HCT116 (cell line): ENCODE results near the gene NHERF2. TPM values are rescaled to one million over a fixed set of nuclear protein-coding genes. Genes with fewer than 3 reads are reported as not detected.
A peak's percentile ranks its signal among the peaks of the same experiment; 100 is the strongest.

ENCODE experiments used
- ATAC-seq: fragments of 200-7000 bp; cut with Tn5 transposase; 2 replicates; pipeline ENCODE4 v1.9.1; 2020; ENCODE audit warnings: mild to moderate bottlenecking, moderate library complexity
- BruUV-seq: library from RNA; stranded (reverse); fragments of 400-500 nt; replicated peaks from 2 replicates; lab custom pipeline; 2021; lab: Mats Ljungman, UMichigan
- CTCF ChIA-PET: fragments of 300-600 bp; sonication (Branson Sonifier 250); formaldehyde crosslinking; loops from one replicate; lab custom pipeline; 2021; ENCODE audit warnings: antibody characterized with exemption; lab: Charles Lee
- POLR2A ChIA-PET: fragments of 300-600, 350-600 bp; sonication (Branson Sonifier 250); formaldehyde crosslinking; loops from one replicate; lab custom pipeline; 2021; ENCODE audit warnings: antibody characterized with exemption; lab: Charles Lee
- RAD21 ChIA-PET, 2 experiments: fragments of 300-600 bp; sonication (Branson Sonifier 250); formaldehyde crosslinking; loops; one replicate each; lab custom pipeline; 2023; ENCODE audit warnings: low total read pairs in 2 of 2; ENCODE audit not compliant: uncharacterized antibody in 2 of 2, unreplicated experiment in 2 of 2, low non-redundant PET in 1 of 2; lab: Charles Lee
- DNase-seq: peaks from one replicate; pipeline ENCODE4 v3.0.0-alpha.2; 2010; ENCODE audit warnings: low read depth, low spot score
- H2AFZ ChIP-seq: fragments of 200-600 bp; shearing (Covaris generic), sonication (generic); 2 replicates; pipeline ENCODE4 v1.6.1; 2017; ENCODE audit warnings: low read depth, mixed run types, mixed read lengths, antibody characterized with exemption, low read length; ENCODE audit not compliant: poor library complexity, severe bottlenecking
- H3K27ac ChIP-seq: 2 replicates; pipeline ENCODE4 v1.5.1; 2012; ENCODE audit warnings: low read depth, low read length
- H3K27me3 ChIP-seq: fragments of 200-600 bp; sonication (generic); 2 replicates; pipeline ENCODE4 v1.6.1; 2016; ENCODE audit warnings: mixed run types, low read length, mixed read lengths; ENCODE audit not compliant: insufficient read depth
- H3K36me3 ChIP-seq, 2 experiments: fragments of 200-500 bp in 1 of 2; fragments of 200-600 bp in 1 of 2; sonication (Bioruptor generic) in 1 of 2; sonication (generic) in 1 of 2; 2 replicates each; pipeline versions ENCODE4 v1.5.1 to v1.6.1; 2014 to 2016; ENCODE audit warnings: low read length in 2 of 2, inconsistent platforms in 1 of 2, mixed read lengths in 1 of 2, mixed run types in 1 of 2; ENCODE audit not compliant: insufficient read depth in 2 of 2, control insufficient read depth in 1 of 2
- H3K4me1 ChIP-seq, 2 experiments: fragments of 200-600 bp in 1 of 2; sonication (generic) in 1 of 2; 2 replicates each; pipeline versions ENCODE4 v1.5.1 to v1.6.1; 2012 to 2017; ENCODE audit warnings: low read length in 2 of 2, inconsistent platforms in 1 of 2, mild to moderate bottlenecking in 1 of 2, mixed read lengths in 1 of 2, mixed run types in 1 of 2, moderate library complexity in 1 of 2; ENCODE audit not compliant: insufficient read depth in 2 of 2, control insufficient read depth in 1 of 2
- H3K4me2 ChIP-seq: fragments of 200-600 bp; sonication (generic); 2 replicates; pipeline ENCODE4 v1.6.1; 2017; ENCODE audit warnings: mixed run types, low read length, mixed read lengths
- H3K4me3 ChIP-seq, 2 experiments: fragments of 200-600 bp in 1 of 2; sonication (generic) in 1 of 2; replicated peaks in 1 of 2; 2 replicates each; pipeline ENCODE4 v1.5.1; 2011 to 2016; ENCODE audit warnings: low read length in 2 of 2, control low read depth in 1 of 2, low read depth in 1 of 2, mild to moderate bottlenecking in 1 of 2, mixed read lengths in 1 of 2, mixed run types in 1 of 2
- H3K79me2 ChIP-seq: fragments of 200-600 bp; sonication (generic); 2 replicates; pipeline ENCODE4 v1.6.1; 2017; ENCODE audit warnings: mild to moderate bottlenecking, mixed run types, low read length, moderate library complexity, mixed read lengths; ENCODE audit not compliant: insufficient read depth
- H3K9ac ChIP-seq: fragments of 200-600 bp; sonication (generic); 2 replicates; pipeline ENCODE4 v1.6.1; 2016; ENCODE audit warnings: low read length, mixed read lengths
- H3K9me2 ChIP-seq: fragments of 200-600 bp; sonication (generic), shearing (Covaris generic); 2 replicates; pipeline ENCODE4 v1.6.1; 2017; ENCODE audit warnings: mixed run types, mild to moderate bottlenecking, moderate library complexity; ENCODE audit not compliant: insufficient read depth
- H3K9me3 ChIP-seq, 2 experiments: fragments of 200-500 bp in 1 of 2; fragments of 200-600 bp in 1 of 2; sonication (Bioruptor generic) in 1 of 2; sonication (generic) in 1 of 2; 2 replicates each; pipeline ENCODE4 v1.6.1; 2014 to 2017; ENCODE audit warnings: low read length in 2 of 2, mixed read lengths in 2 of 2, inconsistent platforms in 1 of 2, low read depth in 1 of 2, mild to moderate bottlenecking in 1 of 2, mixed run types in 1 of 2, moderate library complexity in 1 of 2; ENCODE audit not compliant: control insufficient read depth in 1 of 2, insufficient read depth in 1 of 2
- H4K20me1 ChIP-seq: fragments of 200-600 bp; sonication (generic), shearing (Covaris generic); 2 replicates; pipeline ENCODE4 v1.6.1; 2017; ENCODE audit warnings: mixed run types, mild to moderate bottlenecking, moderate library complexity; ENCODE audit not compliant: insufficient read depth
- ATF3 ChIP-seq: IDR thresholded peaks from 2 replicates; pipeline ENCODE4 v1.6.1; 2012
- CEBPB ChIP-seq: IDR thresholded peaks from 2 replicates; pipeline ENCODE4 v1.6.1; 2012; ENCODE audit warnings: low read depth
- CTCF ChIP-seq, 3 experiments: fragments of 200-600 bp in 1 of 3; sonication (generic) in 1 of 3; IDR thresholded peaks in 2 of 3; conservative IDR thresholded peaks in 1 of 3; 2 replicates each; pipeline ENCODE4 v1.5.1; 2012 to 2017; ENCODE audit warnings: low read depth in 2 of 3, low read length in 2 of 3, antibody characterized with exemption in 1 of 3, borderline replicate concordance in 1 of 3, control low read depth in 1 of 3, mild to moderate bottlenecking in 1 of 3, mixed read lengths in 1 of 3, mixed run types in 1 of 3, moderate library complexity in 1 of 3; ENCODE audit not compliant: insufficient read depth in 1 of 3
- EGR1 ChIP-seq: IDR thresholded peaks from 2 replicates; pipeline ENCODE4 v1.6.1; 2012; ENCODE audit warnings: low read depth
- EZH2 ChIP-seq: fragments of 200-600 bp; sonication (generic); IDR thresholded peaks from 2 replicates; pipeline ENCODE4 v1.6.1; 2017; ENCODE audit warnings: antibody characterized with exemption, mixed run types
- EZH2phosphoT487 ChIP-seq: fragments of 200-600 bp; IDR thresholded peaks from 2 replicates; pipeline ENCODE4 v1.6.1; 2018; ENCODE audit warnings: antibody characterized with exemption, borderline replicate concordance
- FOSL1 ChIP-seq: IDR thresholded peaks from 2 replicates; pipeline ENCODE4 v1.6.1; 2012; ENCODE audit warnings: low read depth
- JUND ChIP-seq: IDR thresholded peaks from 2 replicates; pipeline ENCODE4 v1.6.1; 2012
- POLR2A ChIP-seq: IDR thresholded peaks from 2 replicates; pipeline ENCODE4 v1.7.0; 2011; ENCODE audit warnings: borderline replicate concordance; ENCODE audit not compliant: insufficient read depth, insufficient read length; ENCODE audit errors: extremely low read depth
- POLR2AphosphoS5 ChIP-seq: IDR thresholded peaks from 2 replicates; pipeline ENCODE4 v1.6.1; 2011; ENCODE audit warnings: mild to moderate bottlenecking, low read depth, low read length, moderate library complexity
- RAD21 ChIP-seq: IDR thresholded peaks from 2 replicates; pipeline ENCODE4 v1.6.1; 2012; ENCODE audit warnings: low read depth, mild to moderate bottlenecking
- SP1 ChIP-seq: IDR thresholded peaks from 2 replicates; pipeline ENCODE4 v1.6.1; 2012; ENCODE audit warnings: low read depth
- SRF ChIP-seq: IDR thresholded peaks from 2 replicates; pipeline ENCODE4 v1.6.1; 2012; ENCODE audit warnings: low read depth
- YY1 ChIP-seq: IDR thresholded peaks from 2 replicates; pipeline ENCODE4 v1.6.1; 2011; ENCODE audit warnings: low read length, low read depth, moderate library complexity, mild to moderate bottlenecking; ENCODE audit not compliant: insufficient replicate concordance; ENCODE audit errors: extremely low read depth
- ZNF274 ChIP-seq: fragments of 200-500 bp; sonication (Bioruptor generic); IDR thresholded peaks from 2 replicates; pipeline ENCODE4 v1.6.1; 2014; ENCODE audit warnings: mild to moderate bottlenecking, low read depth, low read length, inconsistent platforms
- intact Hi-C: fragments of 100-400 bp; cut with micrococcal nuclease; formaldehyde crosslinking; loops from 2 replicates; pipeline ENCODE4 v1.10.0; 2022
- total RNA-seq: library from RNA; stranded (reverse); gene quantifications from one replicate; pipeline ENCODE4 v1.2.1, GENCODE V29; 2021; ENCODE audit not compliant: unreplicated experiment

Gene NHERF2
- total RNA-seq, 1 experiment from 2014 or later, result 58.4 TPM

- POLR2A ChIA-PET, result interaction anchor here (1.5 to 12.5 kb wide), 4 partner anchors 9 to 177 kb away, joined by 5 to 104 read pairs (median 10); partner anchors contain the start of genes NDUFB10, RNF151, RPS2 and TRAF7
- peaks cover 0 to 41% of the 10 kb centered on the region in 2 experiments; a peak in 2 of 4 replicates for H3K36me3 ChIP-seq
- DNase-seq, result no peak
- H4K20me1 ChIP-seq, result no peaks in the 10 kb centered on the region
- H3K27me3 ChIP-seq, result no peaks in the 10 kb centered on the region
- H3K4me1 ChIP-seq, result peaks cover 40 to 64% of the 10 kb centered on the region in 2 experiments
- H3K9me3 ChIP-seq, result no peaks in the 10 kb centered on the region
- peak overlapping the region; percentile 60 to 65 for H3K4me3 ChIP-seq
- RAD21 ChIA-PET, result no interaction called here
- intact Hi-C loops, result no loop called here
- CTCF ChIA-PET, result interaction anchor here (1.0 to 1.7 kb wide), 3 partner anchors 14 to 162 kb away, joined by 3 to 8 read pairs (median 5); partner anchors contain the start of gene RPS2
- H2AFZ ChIP-seq, result no peak overlapping the region
- TSS peak; percentile 46 for BruUV-seq
- peak overlapping the region; percentile 84 for H3K9ac ChIP-seq
- no peaks in the 10 kb centered on the region for H3K9me2 ChIP-seq
- peak overlapping the region; percentile 97 for H3K4me2 ChIP-seq
- no peak for TF ChIP-seq EZH2phosphoT487
- TF ChIP-seq SP1, result no peak
- no peak for TF ChIP-seq EGR1
- no peak for TF ChIP-seq POLR2A
- no peak for TF ChIP-seq EZH2
- no peak for TF ChIP-seq CEBPB
- TF ChIP-seq ATF3, result no peak
- H3K27ac ChIP-seq, result peak overlapping the region; percentile 88
- no peak for ATAC-seq
- H3K79me2 ChIP-seq, result peaks cover 15% of the 10 kb centered on the region
These were observed 48.1 kb upstream of the NHERF2 start for GRCh38 chr16:1978476-1979120.

- H4K20me1 ChIP-seq, result no peaks in the 10 kb centered on the region
- H3K4me2 ChIP-seq, result peak overlapping the region; percentile 97
- no peaks in the 10 kb centered on the region for H3K9me2 ChIP-seq
- TSS peak; percentile 60 for BruUV-seq
- RAD21 ChIA-PET, result no interaction called here
- H3K4me1 ChIP-seq, result peaks cover 40 to 65% of the 10 kb centered on the region in 2 experiments
- ATAC-seq, result peak; percentile 65
- no peak for DNase-seq
- peaks cover 0 to 34% of the 10 kb centered on the region in 2 experiments; a peak in 2 of 4 replicates for H3K36me3 ChIP-seq
- H3K9me3 ChIP-seq, result no peaks in the 10 kb centered on the region
- H3K27ac ChIP-seq, result peak overlapping the region; percentile 88
- H3K27me3 ChIP-seq, result no peaks in the 10 kb centered on the region
- H2AFZ ChIP-seq, result no peak overlapping the region
- peak overlapping the region; percentile 84 for H3K9ac ChIP-seq
- peaks cover 8% of the 10 kb centered on the region for H3K79me2 ChIP-seq
- CTCF ChIA-PET, result interaction anchor here (1.0 to 1.7 kb wide), 2 partner anchors 15 to 161 kb away, joined by 3 to 8 read pairs; partner anchors contain the start of gene RPS2
- peak overlapping the region; percentile 60 to 65 for H3K4me3 ChIP-seq
- intact Hi-C loops, result no loop called here
- POLR2A ChIA-PET, result interaction anchor here (1.5 to 12.5 kb wide), 4 partner anchors 9 to 176 kb away, joined by 5 to 104 read pairs (median 10); partner anchors contain the start of genes NDUFB10, RNF151, RPS2 and TRAF7
- no peak for TF ChIP-seq SP1
- no peak for TF ChIP-seq JUND
- TF ChIP-seq RAD21, result no peak
- TF ChIP-seq POLR2AphosphoS5, result peak; percentile 91
- TF ChIP-seq SRF, result no peak
- no peak for TF ChIP-seq ZNF274
- TF ChIP-seq YY1, result peak; percentile 26
- no peak for TF ChIP-seq CTCF (IDR thresholded peaks at IDR 0.05 in 2 of 3, conservative IDR thresholded peaks at IDR 0.05 in 1 of 3; ENCODE audit: borderline replicate concordance in 1 of 3, insufficient read depth in 1 of 3, low read depth in 2 of 3, low read length in 2 of 3)
- no peak for TF ChIP-seq EZH2phosphoT487
- peak; percentile 74 for TF ChIP-seq POLR2A
- TF ChIP-seq ATF3, result no peak
- TF ChIP-seq FOSL1, result no peak
- TF ChIP-seq EZH2, result no peak
These were observed 47.3 kb upstream of the NHERF2 start for GRCh38 chr16:1979271-1980029.
